ENCODE data around the gene SMIM35.

Gene SMIM35

GRCh38 chr11:118055966-118056365 lies 30.8 kb downstream of the SMIM35 start:
- no peak for DNase-seq

GRCh38 chr11:118054712-118055640 lies 31.8 kb downstream of the SMIM35 start:
- no peak for DNase-seq

GRCh38 chr11:118052581-118053206 lies 34.1 kb downstream of the SMIM35 start:
- DNase-seq: no peak

- no peak for DNase-seq
These were observed 34.9 kb downstream of the SMIM35 start for GRCh38 chr11:118051611-118052461.

- DNase-seq: no peak
These were observed 35.6 kb downstream of the SMIM35 start for GRCh38 chr11:118051136-118051610.

GRCh38 chr11:118050208-118050891 lies 36.4 kb downstream of the SMIM35 start:
- DNase-seq: no peak

- no peak for DNase-seq
These were observed 37.0 kb downstream of the SMIM35 start for GRCh38 chr11:118049771-118050170.

- no peak for DNase-seq
These were observed 38.0 kb downstream of the SMIM35 start for GRCh38 chr11:118048472-118049370.

- DNase-seq: no peak
These were observed 39.0 kb downstream of the SMIM35 start for GRCh38 chr11:118047749-118048148.

GRCh38 chr11:118046964-118047700 lies 39.6 kb downstream of the SMIM35 start:
- DNase-seq: no peak

GRCh38 chr11:118046051-118046963 lies 40.5 kb downstream of the SMIM35 start:
- no peak for DNase-seq

GRCh38 chr11:118045191-118045590 lies 41.6 kb downstream of the SMIM35 start:
- no peak for DNase-seq

- DNase-seq: no peak
These were observed 44.0 kb downstream of the SMIM35 start for GRCh38 chr11:118042796-118043195.

- no peak for DNase-seq
These were observed 44.6 kb downstream of the SMIM35 start for GRCh38 chr11:118042141-118042540.

GRCh38 chr11:118033443-118033842 lies 53.3 kb downstream of the SMIM35 start:
- DNase-seq: no peak

GRCh38 chr11:118028626-118029025 lies 58.1 kb downstream of the SMIM35 start:
- DNase-seq: no peak

GRCh38 chr11:118027694-118028093 lies 59.1 kb downstream of the SMIM35 start:
- no peak for DNase-seq

GRCh38 chr11:118021146-118021545 lies 65.6 kb downstream of the SMIM35 start:
- no peak for DNase-seq

GRCh38 chr11:118018401-118018800 lies 68.4 kb downstream of the SMIM35 start:
- DNase-seq: no peak

All from NCI-H446 (cell line).